H9 (cell line): Measurements from ENCODE around the gene FAM53A. TPM values are rescaled to one million over a fixed set of nuclear protein-coding genes. Genes with fewer than 3 reads are reported as not detected.

Source experiments
- DNase-seq: peaks from one replicate; pipeline ENCODE4 v3.0.0-alpha.2; 2017
- H2AFZ ChIP-seq: one replicate; pipeline ENCODE4 v1.6.1; 2013; ENCODE audit warnings: mild to moderate bottlenecking, low read length, control low read depth, moderate library complexity
- H2AK5ac ChIP-seq: 2 replicates; pipeline ENCODE4 v1.6.1; 2013; ENCODE audit warnings: low read length, control low read depth, mixed read lengths; ENCODE audit not compliant: insufficient read length
- H2BK120ac ChIP-seq: one replicate; pipeline ENCODE4 v1.6.1; 2013; ENCODE audit warnings: low read depth, mild to moderate bottlenecking, low read length, control low read depth, inconsistent platforms; ENCODE audit not compliant: poor library complexity, severe bottlenecking
- H2BK12ac ChIP-seq: 2 replicates; pipeline ENCODE4 v1.6.1; 2013; ENCODE audit warnings: low read length, control low read depth, mixed read lengths, low read depth; ENCODE audit not compliant: insufficient read length
- H2BK15ac ChIP-seq: 2 replicates; pipeline ENCODE4 v1.6.1; 2013; ENCODE audit warnings: low read depth, low read length, control low read depth
- H2BK20ac ChIP-seq: one replicate; pipeline ENCODE4 v1.6.1; 2013; ENCODE audit warnings: low read depth, mild to moderate bottlenecking, low read length, control low read depth, inconsistent platforms; ENCODE audit not compliant: poor library complexity, severe bottlenecking
- H2BK5ac ChIP-seq: 2 replicates; pipeline ENCODE4 v1.6.1; 2013; ENCODE audit warnings: low read length, control low read depth, mixed read lengths; ENCODE audit not compliant: insufficient read length
- H3K14ac ChIP-seq: 2 replicates; pipeline ENCODE4 v1.6.1; 2013; ENCODE audit warnings: low read length, control low read depth; ENCODE audit not compliant: insufficient read depth
- H3K18ac ChIP-seq: 2 replicates; pipeline ENCODE4 v1.6.1; 2013; ENCODE audit warnings: low read depth, mild to moderate bottlenecking, mixed read lengths, low read length, control low read depth; ENCODE audit not compliant: insufficient read length
- H3K23ac ChIP-seq: 2 replicates; pipeline ENCODE4 v1.6.1; 2013; ENCODE audit warnings: low read length, control low read depth, mixed read lengths, low read depth; ENCODE audit not compliant: insufficient read length
- H3K23me2 ChIP-seq: 2 replicates; pipeline ENCODE4 v1.6.1; 2013; ENCODE audit warnings: low read depth, mild to moderate bottlenecking, mixed read lengths, low read length, control low read depth; ENCODE audit not compliant: insufficient read length, poor library complexity, severe bottlenecking
- H3K27ac ChIP-seq: 2 replicates; pipeline ENCODE4 v1.5.1; 2013; ENCODE audit warnings: low read length, control low read depth, mixed read lengths, low read depth; ENCODE audit not compliant: insufficient read length
- H3K27me3 ChIP-seq: 2 replicates; pipeline ENCODE4 v1.6.1; 2013; ENCODE audit warnings: low read length, control low read depth, inconsistent platforms; ENCODE audit not compliant: insufficient read depth
- H3K4ac ChIP-seq: 2 replicates; pipeline ENCODE4 v1.6.1; 2013; ENCODE audit warnings: low read depth, mild to moderate bottlenecking, control low read depth, inconsistent platforms, low read length, moderate library complexity
- H3K4me1 ChIP-seq: 2 replicates; pipeline ENCODE4 v1.6.1; 2013; ENCODE audit warnings: low read length, control low read depth, inconsistent platforms; ENCODE audit not compliant: insufficient read depth
- H3K4me2 ChIP-seq: 2 replicates; pipeline ENCODE4 v1.6.1; 2013; ENCODE audit warnings: low read length, control low read depth, mixed read lengths; ENCODE audit not compliant: insufficient read length, insufficient read depth
- H3K56ac ChIP-seq: 2 replicates; pipeline ENCODE4 v1.6.1; 2013; ENCODE audit warnings: low read depth, mild to moderate bottlenecking, mixed read lengths, low read length, control low read depth; ENCODE audit not compliant: insufficient read length
- H3K79me1 ChIP-seq: 2 replicates; pipeline ENCODE4 v1.6.1; 2013; ENCODE audit warnings: low read depth, mild to moderate bottlenecking, moderate library complexity, low read length, control low read depth, inconsistent platforms; ENCODE audit not compliant: insufficient read depth, poor library complexity, severe bottlenecking
- H3K79me2 ChIP-seq: 2 replicates; pipeline ENCODE4 v1.6.1; 2013; ENCODE audit warnings: low read length, control low read depth, inconsistent platforms; ENCODE audit not compliant: insufficient read depth
- H3K9ac ChIP-seq: 2 replicates; pipeline ENCODE4 v1.6.1; 2013; ENCODE audit warnings: low read length, control low read depth, mixed read lengths; ENCODE audit not compliant: insufficient read length; ENCODE audit errors: extremely low read depth
- H3K9me3 ChIP-seq: one replicate; pipeline ENCODE4 v1.6.1; 2013; ENCODE audit warnings: low read depth, low read length, inconsistent platforms; ENCODE audit not compliant: control insufficient read depth
- H3T11ph ChIP-seq: one replicate; pipeline ENCODE4 v1.6.1; 2013; ENCODE audit warnings: mild to moderate bottlenecking, low read length, control low read depth, inconsistent platforms
- H4K20me1 ChIP-seq: one replicate; pipeline ENCODE4 v1.6.1; 2013; ENCODE audit not compliant: control insufficient read depth, insufficient read length, insufficient read depth
- H4K5ac ChIP-seq: 2 replicates; pipeline ENCODE4 v1.6.1; 2013; ENCODE audit warnings: low read depth, mild to moderate bottlenecking, mixed read lengths, low read length, control low read depth; ENCODE audit not compliant: insufficient read length
- H4K8ac ChIP-seq: replicated peaks from 2 replicates; pipeline ENCODE4 v1.6.1; 2013; ENCODE audit warnings: low read length, control low read depth, mixed read lengths, low read depth; ENCODE audit not compliant: insufficient read length
- H4K91ac ChIP-seq: 2 replicates; pipeline ENCODE4 v1.6.1; 2013; ENCODE audit warnings: low read depth, mild to moderate bottlenecking, moderate library complexity, mixed read lengths, low read length, control low read depth; ENCODE audit not compliant: insufficient read length
- H3K27ac Mint-ChIP-seq, 3 experiments: 2 replicates in 2 of 3; 3 replicates in 1 of 3; pipeline ENCODE4 v1.8.0; 2020 to 2021; ENCODE audit warnings: mixed read lengths in 3 of 3, mild to moderate bottlenecking in 1 of 3, moderate library complexity in 1 of 3
- H3K27me3 Mint-ChIP-seq: 2 replicates; pipeline ENCODE4 v1.8.0; 2021; ENCODE audit warnings: low read depth, mild to moderate bottlenecking, moderate library complexity, mixed read lengths
- H3K36me3 Mint-ChIP-seq, 3 experiments: 2 replicates in 2 of 3; 3 replicates in 1 of 3; pipeline ENCODE4 v1.8.0; 2020 to 2021; ENCODE audit warnings: low read depth in 3 of 3, mixed read lengths in 3 of 3; ENCODE audit not compliant: insufficient read depth in 1 of 3
- H3K4me1 Mint-ChIP-seq, 2 experiments: 2 replicates each; pipeline ENCODE4 v1.8.0; 2020; ENCODE audit warnings: mixed read lengths in 2 of 2
- H3K4me3 Mint-ChIP-seq, 2 experiments: 2 replicates in 1 of 2; 3 replicates in 1 of 2; pipeline ENCODE4 v1.8.0; 2020 to 2021; ENCODE audit warnings: mild to moderate bottlenecking in 2 of 2, mixed read lengths in 2 of 2, moderate library complexity in 1 of 2
- H3K9me3 Mint-ChIP-seq, 2 experiments: 2 replicates in 1 of 2; 3 replicates in 1 of 2; pipeline ENCODE4 v1.8.0; 2020; ENCODE audit warnings: mild to moderate bottlenecking in 2 of 2, mixed read lengths in 2 of 2, moderate library complexity in 1 of 2
- WGBS: extraction: QIAGEN DNeasy Blood & Tissue Kit; methylation state at CpG from one replicate; pipeline ENCODE4 v1.1.7; 2013; ENCODE audit warnings: missing lambda C conversion rate, low lambda C conversion rate, mixed read lengths; ENCODE audit not compliant: insufficient read length; ENCODE audit errors: extremely low coverage; 5-methylcytosine and 5-hydroxymethylcytosine counted together
- long read RNA-seq: library from polyadenylated mRNA; unstranded; transcript quantifications from one replicate; pipeline ENCODE4 v2.0.0, GENCODE V29; 2020
- total RNA-seq: library from RNA; stranded (reverse); gene quantifications from 2 replicates; pipeline ENCODE4 v1.2.1, GENCODE V29; 2021
- TF ChIP-seq, protein P1 (sequence below): fragments of 200-600 bp; sonication (generic); conservative IDR thresholded peaks from 3 replicates; pipeline ENCODE4 v1.8.0; 2021; ENCODE audit warnings: antibody characterized with exemption, mild to moderate bottlenecking

FAM53A gene, protein sequence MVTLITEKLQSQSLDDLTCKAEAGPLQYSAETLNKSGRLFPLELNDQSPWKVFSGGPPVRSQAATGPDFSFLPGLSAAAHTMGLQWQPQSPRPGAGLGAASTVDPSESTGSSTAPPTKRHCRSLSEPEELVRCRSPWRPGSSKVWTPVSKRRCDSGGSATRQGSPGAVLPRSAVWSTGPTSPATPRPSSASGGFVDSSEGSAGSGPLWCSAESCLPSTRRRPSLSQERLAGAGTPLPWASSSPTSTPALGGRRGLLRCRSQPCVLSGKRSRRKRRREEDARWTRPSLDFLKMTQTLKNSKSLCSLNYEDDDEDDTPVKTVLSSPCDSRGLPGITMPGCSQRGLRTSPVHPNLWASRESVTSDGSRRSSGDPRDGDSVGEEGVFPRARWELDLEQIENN
- 2.3 and 2.4 TPM in 2 replicates for total RNA-seq
- long read RNA-seq, partial matches to known transcripts, result 0 of 4 reads
- long read RNA-seq, other reads (novel, unspliced or antisense), result 2 of 4 reads

DNA sequence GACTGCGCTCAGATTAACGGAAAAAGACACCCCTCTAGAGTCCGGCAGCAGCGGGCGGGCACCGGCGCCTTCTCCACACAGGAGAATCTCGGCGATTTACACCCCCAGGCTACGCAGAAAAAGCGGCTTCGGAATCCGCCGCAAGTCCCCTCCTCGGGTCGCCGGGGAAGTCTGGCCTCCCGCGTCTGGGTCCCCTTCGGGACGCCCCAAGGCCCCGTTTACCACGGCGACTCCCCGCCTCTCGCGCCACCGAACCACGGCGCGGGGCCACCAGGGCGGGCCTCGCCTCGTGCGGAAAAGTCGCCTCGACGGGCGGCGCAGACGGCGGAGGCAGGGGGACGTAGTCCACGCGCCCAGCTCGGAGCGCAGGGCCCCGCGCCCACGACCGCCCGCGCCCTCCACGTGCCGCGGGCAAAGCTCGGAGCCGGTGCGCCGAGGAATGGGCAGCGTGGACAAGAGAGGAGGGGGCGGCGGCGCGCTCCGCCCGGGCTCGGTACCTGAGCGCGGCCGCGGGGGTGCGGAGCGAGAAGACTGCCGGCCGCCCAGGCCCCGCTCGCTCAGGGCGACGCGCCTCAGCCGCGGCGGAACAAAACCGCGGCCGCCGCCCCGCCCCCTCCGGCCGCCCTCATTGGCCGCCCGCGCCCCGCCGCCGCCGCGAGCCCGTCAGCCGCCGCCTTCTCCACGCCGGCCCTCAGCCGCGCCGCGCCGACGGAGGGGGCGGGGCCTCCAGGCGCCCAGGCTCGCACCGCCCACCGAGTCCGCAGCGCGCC is at the start of gene FAM53A:
TSS of gene FAM53A (minus strand) at position 578 of the 770 bp plus-strand sequence. CDS start 15,572 bp downstream, outside the sequence.
- Mint-ChIP-seq H3K27ac (peak within 1 kb of the TSS in 1 of 3 experiments; percentile 70; a peak in 1 of 7 replicates), H3K27me3 (peaks cover 29% of the 10 kb centered on the region), H3K36me3 (no peaks in the 10 kb centered on the region), H3K9me3 (peaks cover 2% of the 10 kb centered on the region in 2 experiments; a peak in 1 of 5 replicates), H3K4me3 (peak within 1 kb of the TSS; percentile 64 to 86), H3K4me1 (peaks cover 16% of the 10 kb centered on the region in 2 experiments)
- H2BK15ac ChIP-seq, result no peak within 1 kb of the TSS
- no peak within 1 kb of the TSS for H2BK20ac ChIP-seq
- H3K23ac ChIP-seq, result no peak within 1 kb of the TSS
- H2BK5ac ChIP-seq, result no peak within 1 kb of the TSS
- no peak within 1 kb of the TSS for H3K56ac ChIP-seq
- H3K79me1 ChIP-seq, result no peaks in the 10 kb centered on the region
- H3K23me2 ChIP-seq, result peaks cover 2% of the 10 kb centered on the region
- DNase-seq, result peak; percentile 93
- H3K27ac ChIP-seq, result no peak within 1 kb of the TSS
- peak within 1 kb of the TSS; percentile 45; the same call in 1 of the 2 replicates for H3K14ac ChIP-seq
- H4K20me1 ChIP-seq, result no peaks in the 10 kb centered on the region
- H4K5ac ChIP-seq, result no peak within 1 kb of the TSS
- no peak within 1 kb of the TSS for H3K9ac ChIP-seq
- TF ChIP-seq, protein P1, sequence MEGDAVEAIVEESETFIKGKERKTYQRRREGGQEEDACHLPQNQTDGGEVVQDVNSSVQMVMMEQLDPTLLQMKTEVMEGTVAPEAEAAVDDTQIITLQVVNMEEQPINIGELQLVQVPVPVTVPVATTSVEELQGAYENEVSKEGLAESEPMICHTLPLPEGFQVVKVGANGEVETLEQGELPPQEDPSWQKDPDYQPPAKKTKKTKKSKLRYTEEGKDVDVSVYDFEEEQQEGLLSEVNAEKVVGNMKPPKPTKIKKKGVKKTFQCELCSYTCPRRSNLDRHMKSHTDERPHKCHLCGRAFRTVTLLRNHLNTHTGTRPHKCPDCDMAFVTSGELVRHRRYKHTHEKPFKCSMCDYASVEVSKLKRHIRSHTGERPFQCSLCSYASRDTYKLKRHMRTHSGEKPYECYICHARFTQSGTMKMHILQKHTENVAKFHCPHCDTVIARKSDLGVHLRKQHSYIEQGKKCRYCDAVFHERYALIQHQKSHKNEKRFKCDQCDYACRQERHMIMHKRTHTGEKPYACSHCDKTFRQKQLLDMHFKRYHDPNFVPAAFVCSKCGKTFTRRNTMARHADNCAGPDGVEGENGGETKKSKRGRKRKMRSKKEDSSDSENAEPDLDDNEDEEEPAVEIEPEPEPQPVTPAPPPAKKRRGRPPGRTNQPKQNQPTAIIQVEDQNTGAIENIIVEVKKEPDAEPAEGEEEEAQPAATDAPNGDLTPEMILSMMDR, result no peak
- no CpG with 5 or more reads among the region's 118 CpGs for WGBS
- no peak within 1 kb of the TSS for H4K8ac ChIP-seq
- H2AK5ac ChIP-seq, result no peak within 1 kb of the TSS
- no peak within 1 kb of the TSS for H2BK12ac ChIP-seq
- H3K4ac ChIP-seq, result no peak within 1 kb of the TSS
- H3K27me3 ChIP-seq, result peaks cover 7% of the 10 kb centered on the region; the same call in 1 of the 2 replicates
- peak within 1 kb of the TSS; percentile 40 for H3K4me2 ChIP-seq
- no peaks in the 10 kb centered on the region for H3K4me1 ChIP-seq
- H3K9me3 ChIP-seq, result no peaks in the 10 kb centered on the region
- no peaks in the 10 kb centered on the region for H3K79me2 ChIP-seq
- no peak within 1 kb of the TSS for H3K18ac ChIP-seq
- H2BK120ac ChIP-seq, result no peak within 1 kb of the TSS
- H3T11ph ChIP-seq, result no peak within 1 kb of the TSS
- no peak within 1 kb of the TSS for H2AFZ ChIP-seq
- no peak within 1 kb of the TSS for H4K91ac ChIP-seq
